Glomerular endothelial cell (primary cell): ENCODE data around the gene PGF. TPM values are rescaled to one million over a fixed set of nuclear protein-coding genes. Genes with fewer than 3 reads are reported as not detected.

Source experiments
- DNase-seq: peaks from one replicate; pipeline ENCODE4 v3.0.0-alpha.2; 2011; ENCODE audit warnings: low read depth, low spot score; ENCODE audit errors: extremely low read depth
- total RNA-seq: library from RNA; depleted of rRNA; stranded (reverse); fragments of >200 nt; gene quantifications from 2 replicates; pipeline ENCODE4 v1.2.3, GENCODE V29; 2015

Gene PGF
- total RNA-seq, 1 donor from 2014 or later, result 529 TPM

GRCh38 chr14:74979029-74979428 lies 23.6 kb upstream of the PGF start:
- DNase-seq, result no peak

GRCh38 chr14:74978416-74978947 lies 23.1 kb upstream of the PGF start:
- no peak for DNase-seq

- DNase-seq, result no peak
Measured at GRCh38 chr14:74977901-74978385, 22.5 kb upstream of the PGF start.

GRCh38 chr14:74977164-74977900 lies 21.9 kb upstream of the PGF start:
- DNase-seq, result no peak

- DNase-seq, result no peak
Measured at GRCh38 chr14:74976264-74977113, 21.1 kb upstream of the PGF start.

- no peak for DNase-seq
Measured at GRCh38 chr14:74975059-74975810, 19.8 kb upstream of the PGF start.

- DNase-seq, result no peak
Measured at GRCh38 chr14:74974364-74975058, 19.1 kb upstream of the PGF start.

GRCh38 chr14:74973905-74974363 lies 18.5 kb upstream of the PGF start:
- DNase-seq, result no peak

GRCh38 chr14:74973003-74973653 lies 17.7 kb upstream of the PGF start:
- DNase-seq, result no peak

GRCh38 chr14:74968811-74969210 lies 13.4 kb upstream of the PGF start:
- no peak for DNase-seq

GRCh38 chr14:74965486-74966153 lies 10.2 kb upstream of the PGF start:
- DNase-seq, result no peak

- no peak for DNase-seq
Measured at GRCh38 chr14:74964787-74965485, 9.5 kb upstream of the PGF start.

GRCh38 chr14:74963705-74964271 lies 8.4 kb upstream of the PGF start:
- DNase-seq, result no peak

- no peak for DNase-seq
Measured at GRCh38 chr14:74963178-74963704, 7.8 kb upstream of the PGF start.

GRCh38 chr14:74962493-74962892 lies 7.1 kb upstream of the PGF start:
- DNase-seq, result no peak

GRCh38 chr14:74962046-74962445 lies 6.6 kb upstream of the PGF start:
- DNase-seq, result no peak

- DNase-seq, result no peak
Measured at GRCh38 chr14:74961238-74961911, 6.0 kb upstream of the PGF start.
